Measurements from ENCODE around the gene MEPCE. TPM values are rescaled to one million over a fixed set of nuclear protein-coding genes. Genes with fewer than 3 reads are reported as not detected.
A peak's percentile ranks its signal among the peaks of the same experiment; 100 is the strongest.

The MEPCE gene
- total and polyA plus RNA-seq, 2 donors, result 32.0 to 37.4 TPM

GRCh38 chr7:100472121-100472851 is 42.7 kb downstream of the MEPCE start:
- WGBS, result 94% methylated on average over 16 of the region's 16 CpGs
- Histone ChIP-seq H3K27me3 (ENCODE audit: control insufficient read depth in 2 of 2, insufficient read depth in 1 of 2, low read length in 1 of 2) (no peaks in the 10 kb centered on the region), H3K27ac (ENCODE audit: low read depth in 1 of 2, low read length in 1 of 2) (no peak overlapping the region), H3K36me3 (ENCODE audit: control insufficient read depth in 2 of 2, insufficient read depth in 2 of 2, low read length in 1 of 2) (peaks cover 68 to 85% of the 10 kb centered on the region in 2 donors), H3K4me3 (ENCODE audit: low read length in 2 of 2) (no peak overlapping the region), H3K4me1 (ENCODE audit: control insufficient read depth in 2 of 2, insufficient read depth in 2 of 2, low read length in 2 of 2) (peaks cover 16 to 54% of the 10 kb centered on the region in 2 donors), H3K9me3 (ENCODE audit: control insufficient read depth in 2 of 2, insufficient read depth in 1 of 2, low read length in 1 of 2) (peaks cover 0 to 2% of the 10 kb centered on the region in 2 donors)
- no peak for DNase-seq (ENCODE audit: low read depth in 6 of 9, low spot score in 9 of 9)

- H3K4me1 ChIP-seq (ENCODE audit: control insufficient read depth in 2 of 2, insufficient read depth in 2 of 2, low read length in 2 of 2), result peaks cover 16 to 53% of the 10 kb centered on the region in 2 donors
These were observed 43.3 kb downstream of the MEPCE start for GRCh38 chr7:100472854-100473499.

GRCh38 chr7:100475549-100475948 is 45.9 kb downstream of the MEPCE start:
- no peaks in the 10 kb centered on the region for H3K27me3 ChIP-seq (ENCODE audit: control insufficient read depth in 2 of 2, insufficient read depth in 1 of 2, low read length in 1 of 2)
- no peak overlapping the region for H3K27ac ChIP-seq (ENCODE audit: low read depth in 1 of 2, low read length in 1 of 2)
- 72% methylated on average over 9 of the region's 9 CpGs for WGBS
- peak overlapping the region; percentile 97 to 100 for H3K4me3 ChIP-seq (ENCODE audit: low read length in 2 of 2)
- H3K36me3 ChIP-seq (ENCODE audit: control insufficient read depth in 2 of 2, insufficient read depth in 2 of 2, low read length in 1 of 2), result peaks cover 53 to 59% of the 10 kb centered on the region in 2 donors
- peaks cover 19 to 50% of the 10 kb centered on the region in 2 donors for H3K4me1 ChIP-seq (ENCODE audit: control insufficient read depth in 2 of 2, insufficient read depth in 2 of 2, low read length in 2 of 2)
- peak in 1 of 9 donors; percentile 47 for DNase-seq (ENCODE audit: low read depth in 6 of 9, low spot score in 9 of 9)
- peaks cover 0 to 2% of the 10 kb centered on the region in 2 donors for H3K9me3 ChIP-seq (ENCODE audit: control insufficient read depth in 2 of 2, insufficient read depth in 1 of 2, low read length in 1 of 2)

More at GRCh38 chr7:100472854-100473499, 43.3 kb downstream of the MEPCE start:
- no peaks in the 10 kb centered on the region for H3K27me3 ChIP-seq (ENCODE audit: control insufficient read depth in 2 of 2, insufficient read depth in 1 of 2, low read length in 1 of 2)
- H3K4me3 ChIP-seq (ENCODE audit: low read length in 2 of 2), result no peak overlapping the region
- peaks cover 61 to 79% of the 10 kb centered on the region in 2 donors for H3K36me3 ChIP-seq (ENCODE audit: control insufficient read depth in 2 of 2, insufficient read depth in 2 of 2, low read length in 1 of 2)
- WGBS, result 79% methylated on average over 14 of the region's 14 CpGs
- peaks cover 0 to 2% of the 10 kb centered on the region in 2 donors for H3K9me3 ChIP-seq (ENCODE audit: control insufficient read depth in 2 of 2, insufficient read depth in 1 of 2, low read length in 1 of 2)
- no peak for DNase-seq (ENCODE audit: low read depth in 6 of 9, low spot score in 9 of 9)
- no peak overlapping the region for H3K27ac ChIP-seq (ENCODE audit: low read depth in 1 of 2, low read length in 1 of 2)

- WGBS, result 34% methylated on average over 6 of the region's 6 CpGs
- DNase-seq (ENCODE audit: low read depth in 6 of 9, low spot score in 9 of 9), result peak in 1 of 9 donors; percentile 31
- peaks cover 48 to 53% of the 10 kb centered on the region in 2 donors for H3K36me3 ChIP-seq (ENCODE audit: control insufficient read depth in 2 of 2, insufficient read depth in 2 of 2, low read length in 1 of 2)
These were observed 46.6 kb downstream of the MEPCE start for GRCh38 chr7:100476101-100476780.

GRCh38 chr7:100476903-100477870 is 47.6 kb downstream of the MEPCE start:
- H3K4me1 ChIP-seq (ENCODE audit: control insufficient read depth in 2 of 2, insufficient read depth in 2 of 2, low read length in 2 of 2), result peaks cover 19 to 50% of the 10 kb centered on the region in 2 donors
- 13% methylated on average over 30 of the region's 30 CpGs for WGBS
- DNase-seq (ENCODE audit: low read depth in 6 of 9, low spot score in 9 of 9), result peak in 1 of 9 donors; percentile 67
- H3K36me3 ChIP-seq (ENCODE audit: control insufficient read depth in 2 of 2, insufficient read depth in 2 of 2, low read length in 1 of 2), result peaks cover 40 to 47% of the 10 kb centered on the region in 2 donors
- H3K4me3 ChIP-seq (ENCODE audit: low read length in 2 of 2), result peak overlapping the region; percentile 97 to 100
- H3K9me3 ChIP-seq (ENCODE audit: control insufficient read depth in 2 of 2, insufficient read depth in 1 of 2, low read length in 1 of 2), result peaks cover 0 to 2% of the 10 kb centered on the region in 2 donors
- no peaks in the 10 kb centered on the region for H3K27me3 ChIP-seq (ENCODE audit: control insufficient read depth in 2 of 2, insufficient read depth in 1 of 2, low read length in 1 of 2)
- H3K27ac ChIP-seq (ENCODE audit: low read depth in 1 of 2, low read length in 1 of 2), result peak overlapping the region; percentile 6 to 62

More at GRCh38 chr7:100476101-100476780, 46.6 kb downstream of the MEPCE start:
- peak overlapping the region in 1 of 2 donors; percentile 32 for H3K27ac ChIP-seq (ENCODE audit: low read depth in 1 of 2, low read length in 1 of 2)
- peaks cover 0 to 2% of the 10 kb centered on the region in 2 donors for H3K9me3 ChIP-seq (ENCODE audit: control insufficient read depth in 2 of 2, insufficient read depth in 1 of 2, low read length in 1 of 2)
- no peaks in the 10 kb centered on the region for H3K27me3 ChIP-seq (ENCODE audit: control insufficient read depth in 2 of 2, insufficient read depth in 1 of 2, low read length in 1 of 2)
- H3K4me3 ChIP-seq (ENCODE audit: low read length in 2 of 2), result peak overlapping the region; percentile 97 to 100
- peaks cover 19 to 50% of the 10 kb centered on the region in 2 donors for H3K4me1 ChIP-seq (ENCODE audit: control insufficient read depth in 2 of 2, insufficient read depth in 2 of 2, low read length in 2 of 2)

- H3K36me3 ChIP-seq (ENCODE audit: control insufficient read depth in 2 of 2, insufficient read depth in 2 of 2, low read length in 1 of 2), result peaks cover 33 to 41% of the 10 kb centered on the region in 2 donors
- H3K9me3 ChIP-seq (ENCODE audit: control insufficient read depth in 2 of 2, insufficient read depth in 1 of 2, low read length in 1 of 2), result peaks cover 0 to 2% of the 10 kb centered on the region in 2 donors
- peaks cover 0 to 3% of the 10 kb centered on the region in 2 donors for H3K27me3 ChIP-seq (ENCODE audit: control insufficient read depth in 2 of 2, insufficient read depth in 1 of 2, low read length in 1 of 2)
- H3K27ac ChIP-seq (ENCODE audit: low read depth in 1 of 2, low read length in 1 of 2), result peak overlapping the region; percentile 6 to 97
- peaks cover 22 to 52% of the 10 kb centered on the region in 2 donors for H3K4me1 ChIP-seq (ENCODE audit: control insufficient read depth in 2 of 2, insufficient read depth in 2 of 2, low read length in 2 of 2)
- peak overlapping the region; percentile 97 to 100 for H3K4me3 ChIP-seq (ENCODE audit: low read length in 2 of 2)
- DNase-seq (ENCODE audit: low read depth in 6 of 9, low spot score in 9 of 9), result peak in 1 of 9 donors; percentile 32
- WGBS, result 1% methylated on average over 16 of the region's 16 CpGs
These were observed 48.2 kb downstream of the MEPCE start for GRCh38 chr7:100477871-100478267.

GRCh38 chr7:100478958-100479660 is 49.5 kb downstream of the MEPCE start, which contains the start of gene TSC22D4:
TSS of gene TSC22D4 (minus strand) at chr7:100479214. CDS start at chr7:100478038, 1,176 bp downstream.
- H3K27ac ChIP-seq (ENCODE audit: low read depth in 1 of 2, low read length in 1 of 2), result peak within 1 kb of the TSS; percentile 93 to 97
- H3K9me3 ChIP-seq (ENCODE audit: control insufficient read depth in 2 of 2, insufficient read depth in 1 of 2, low read length in 1 of 2), result peaks cover 0 to 2% of the 10 kb centered on the region in 2 donors
- H3K36me3 ChIP-seq (ENCODE audit: control insufficient read depth in 2 of 2, insufficient read depth in 2 of 2, low read length in 1 of 2), result peaks cover 23 to 30% of the 10 kb centered on the region in 2 donors
- peak within 1 kb of the TSS; percentile 97 to 100 for H3K4me3 ChIP-seq (ENCODE audit: low read length in 2 of 2)
- peak; percentile 77 to 97 (median 89) for DNase-seq (ENCODE audit: low read depth in 6 of 9, low spot score in 9 of 9)
- WGBS, result under 1% methylated on average over 27 of the region's 27 CpGs
- H3K27me3 ChIP-seq (ENCODE audit: control insufficient read depth in 2 of 2, insufficient read depth in 1 of 2, low read length in 1 of 2), result peaks cover 0 to 8% of the 10 kb centered on the region in 2 donors
- H3K4me1 ChIP-seq (ENCODE audit: control insufficient read depth in 2 of 2, insufficient read depth in 2 of 2, low read length in 2 of 2), result peaks cover 25 to 50% of the 10 kb centered on the region in 2 donors

All from thymus (tissue), 11 donors.